K562 (cell line): ENCODE data around the gene HSDL1. TPM values are rescaled to one million over a fixed set of nuclear protein-coding genes. Genes with fewer than 3 reads are reported as not detected.

Source experiments
- E2F4 ChIP-seq: sonication (generic); formaldehyde crosslinking; IDR thresholded peaks from 2 replicates; pipeline ENCODE4 v1.8.0; 2022; ENCODE audit warnings: mild to moderate bottlenecking, low read depth, missing genetic modification reagents
- ETS1 ChIP-seq: conservative IDR thresholded peaks from 2 replicates; pipeline ENCODE4 v1.6.1; 2011; ENCODE audit warnings: low read depth, mild to moderate bottlenecking, low read length; ENCODE audit not compliant: control insufficient read depth
- HMGXB4 ChIP-seq: sonication (generic); formaldehyde crosslinking; IDR thresholded peaks from 2 replicates; pipeline ENCODE4 v1.8.1; 2023; ENCODE audit warnings: mild to moderate bottlenecking, missing genetic modification reagents
- HNRNPH1 ChIP-seq: fragments of 200-400 bp; formaldehyde crosslinking; optimal IDR thresholded peaks from 2 replicates; pipeline ENCODE3; 2017; ENCODE audit warnings: low read depth, mild to moderate bottlenecking, low read length, moderate library complexity
- KAT7 ChIP-seq: sonication (generic); formaldehyde crosslinking; IDR thresholded peaks from 2 replicates; pipeline ENCODE4 v1.8.0; 2022; ENCODE audit warnings: missing genetic modification reagents, mild to moderate bottlenecking, borderline replicate concordance
- MEF2A ChIP-seq: IDR thresholded peaks from 2 replicates; pipeline ENCODE4 v1.6.1; 2011; ENCODE audit warnings: low read depth, mild to moderate bottlenecking, low read length, moderate library complexity; ENCODE audit not compliant: control insufficient read depth
- MYNN ChIP-seq, 2 experiments: sonication (generic); formaldehyde crosslinking in 1 of 2; IDR thresholded peaks; 2 replicates each; pipeline versions ENCODE4 v1.5.0 to v1.6.1; 2016 to 2020; ENCODE audit warnings: antibody characterized with exemption in 1 of 2, missing genetic modification reagents in 1 of 2
- NCOR1 ChIP-seq: fragments of 450-650 bp; IDR thresholded peaks from 2 replicates; pipeline ENCODE4 v1.6.1; 2016; ENCODE audit warnings: mild to moderate bottlenecking, moderate library complexity
- NRF1 ChIP-seq, 2 experiments: fragments of 450-650 bp; IDR thresholded peaks in 1 of 2; conservative IDR thresholded peaks in 1 of 2; 2 replicates each; pipeline ENCODE4 v1.6.1; 2014; ENCODE audit warnings: mild to moderate bottlenecking in 2 of 2
- RBM17 ChIP-seq: fragments of 200-400 bp; formaldehyde crosslinking; IDR thresholded peaks from 2 replicates; pipeline ENCODE4 v1.6.1; 2017; ENCODE audit warnings: low read depth, mild to moderate bottlenecking, low read length, borderline replicate concordance
- RBM22 ChIP-seq: fragments of 200-400 bp; formaldehyde crosslinking; IDR thresholded peaks from 2 replicates; pipeline ENCODE4 v1.6.1; 2018; ENCODE audit warnings: low read length, low read depth; ENCODE audit not compliant: poor library complexity, severe bottlenecking
- ZBTB43 ChIP-seq: sonication (generic); formaldehyde crosslinking; IDR thresholded peaks from 2 replicates; pipeline ENCODE4 v1.8.0; 2023; ENCODE audit warnings: mild to moderate bottlenecking, missing genetic modification reagents
- polyA plus RNA-seq, 8 experiments: library from polyadenylated mRNA; depleted of rRNA in 4 of 8; stranded (reverse) in 5 of 8; unstranded in 3 of 8; fragments of >200 nt; fragmentation: Nextera tagmentation in 2 of 8; fragmentation: Illumina TruSeq in 1 of 8; extraction: Ambion mirVana in 2 of 8; extraction: Trizol in 1 of 8; gene quantifications; 2 replicates each; pipeline versions ENCODE4 v1.2.1 to v1.2.3, GENCODE V29; 2011 to 2014; ENCODE audit warnings: inconsistent platforms in 1 of 8, missing spikeins in 1 of 8
- total RNA-seq, 7 experiments: library from RNA; depleted of rRNA in 6 of 7; stranded (reverse); fragments of >200 nt in 6 of 7; fragmentation: Illumina TruSeq in 2 of 7; extraction: Trizol in 2 of 7; gene quantifications; 2 replicates each; pipeline versions ENCODE4 v1.2.1 to v1.2.3, GENCODE V29; 2011 to 2021; ENCODE audit warnings: low replicate concordance in 1 of 7
- TF ChIP-seq, protein P1 (sequence below): fragments of 250-450 bp; sonication (Bioruptor Pico); IDR thresholded peaks from 2 replicates; pipeline ENCODE4 v1.4.0; 2020; ENCODE audit warnings: mild to moderate bottlenecking, moderate library complexity
- TF ChIP-seq, protein P2 (sequence below): sonication (generic); formaldehyde crosslinking; IDR thresholded peaks from 2 replicates; pipeline ENCODE4 v1.8.0; 2022; ENCODE audit warnings: mild to moderate bottlenecking, missing genetic modification reagents

Gene HSDL1
- total and polyA plus RNA-seq, 9 of the 15 experiments (the other 6 are each of a cell fraction or from before 2014, with no cell fraction given), result 14.8 to 41.2 (median 27.7) TPM

- TF ChIP-seq E2F4 (CRISPR knock-in tag) (peak; percentile 58; the same call in 1 of the 2 replicates), MEF2A (no peak), NRF1 (conservative IDR thresholded peaks at IDR 0.05 in 1 of 2, IDR thresholded peaks at IDR 0.05 in 1 of 2) (peak; percentile 91 to 92), ETS1 (peak; percentile 46), KAT7 (CRISPR knock-in tag) (peak; percentile 21; the same call in 1 of the 2 replicates), HMGXB4 (CRISPR knock-in tag) (peak; percentile 15; the same call in 1 of the 2 replicates), MYNN (IDR thresholded peaks at IDR 0.05) (no peak), MYNN (CRISPR knock-in tag; IDR thresholded peaks at IDR 0.05) (no peak), RBM22 (peak; percentile 37), ZBTB43 (CRISPR knock-in tag) (peak; percentile 79; the same call in 1 of the 2 replicates), HNRNPH1 (no peak), RBM17 (no peak), NCOR1 (no peak)
- TF ChIP-seq, protein P1, sequence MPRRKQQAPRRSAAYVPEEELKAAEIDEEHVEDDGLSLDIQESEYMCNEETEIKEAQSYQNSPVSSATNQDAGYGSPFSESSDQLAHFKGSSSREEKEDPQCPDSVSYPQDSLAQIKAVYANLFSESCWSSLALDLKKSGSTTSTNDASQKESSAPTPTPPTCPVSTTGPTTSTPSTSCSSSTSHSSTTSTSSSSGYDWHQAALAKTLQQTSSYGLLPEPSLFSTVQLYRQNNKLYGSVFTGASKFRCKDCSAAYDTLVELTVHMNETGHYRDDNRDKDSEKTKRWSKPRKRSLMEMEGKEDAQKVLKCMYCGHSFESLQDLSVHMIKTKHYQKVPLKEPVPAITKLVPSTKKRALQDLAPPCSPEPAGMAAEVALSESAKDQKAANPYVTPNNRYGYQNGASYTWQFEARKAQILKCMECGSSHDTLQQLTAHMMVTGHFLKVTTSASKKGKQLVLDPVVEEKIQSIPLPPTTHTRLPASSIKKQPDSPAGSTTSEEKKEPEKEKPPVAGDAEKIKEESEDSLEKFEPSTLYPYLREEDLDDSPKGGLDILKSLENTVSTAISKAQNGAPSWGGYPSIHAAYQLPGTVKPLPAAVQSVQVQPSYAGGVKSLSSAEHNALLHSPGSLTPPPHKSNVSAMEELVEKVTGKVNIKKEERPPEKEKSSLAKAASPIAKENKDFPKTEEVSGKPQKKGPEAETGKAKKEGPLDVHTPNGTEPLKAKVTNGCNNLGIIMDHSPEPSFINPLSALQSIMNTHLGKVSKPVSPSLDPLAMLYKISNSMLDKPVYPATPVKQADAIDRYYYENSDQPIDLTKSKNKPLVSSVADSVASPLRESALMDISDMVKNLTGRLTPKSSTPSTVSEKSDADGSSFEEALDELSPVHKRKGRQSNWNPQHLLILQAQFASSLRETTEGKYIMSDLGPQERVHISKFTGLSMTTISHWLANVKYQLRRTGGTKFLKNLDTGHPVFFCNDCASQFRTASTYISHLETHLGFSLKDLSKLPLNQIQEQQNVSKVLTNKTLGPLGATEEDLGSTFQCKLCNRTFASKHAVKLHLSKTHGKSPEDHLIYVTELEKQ (CRISPR knock-in tag), result 0 out of 2 replicates have a peak, but pooled peaks have one; percentile 59
- TF ChIP-seq, protein P2, sequence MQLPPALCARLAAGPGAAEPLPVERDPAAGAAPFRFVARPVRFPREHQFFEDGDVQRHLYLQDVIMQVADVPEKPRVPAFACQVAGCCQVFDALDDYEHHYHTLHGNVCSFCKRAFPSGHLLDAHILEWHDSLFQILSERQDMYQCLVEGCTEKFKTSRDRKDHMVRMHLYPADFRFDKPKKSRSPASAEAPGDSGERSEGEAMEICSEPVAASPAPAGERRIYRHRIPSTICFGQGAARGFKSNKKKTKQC (CRISPR knock-in tag), result no peak
Measured at GRCh38 chr16:84116720-84117493, 28.1 kb downstream of the HSDL1 start, which contains the start of gene MBTPS1 (continued).
